Progenitor cell of endocrine pancreas (in vitro differentiated cells): ENCODE results near the gene PLXNA1. TPM values are rescaled to one million over a fixed set of nuclear protein-coding genes. Genes with fewer than 3 reads are reported as not detected.

ENCODE experiments used
- DNase-seq: peaks from one replicate; pipeline ENCODE4 v3.0.0; 2021; ENCODE audit warnings: low spot score; ENCODE audit not compliant: unreplicated experiment
- H3K27ac Mint-ChIP-seq: 2 replicates; pipeline ENCODE4 v1.8.0; 2021; ENCODE audit warnings: mild to moderate bottlenecking, moderate library complexity, mixed read lengths
- H3K27me3 Mint-ChIP-seq: 2 replicates; pipeline ENCODE4 v1.8.0; 2021; ENCODE audit warnings: mixed read lengths
- H3K36me3 Mint-ChIP-seq: 2 replicates; pipeline ENCODE4 v1.8.0; 2022; ENCODE audit warnings: mixed read lengths; ENCODE audit not compliant: insufficient read depth
- H3K4me1 Mint-ChIP-seq: 2 replicates; pipeline ENCODE4 v1.8.0; 2021; ENCODE audit warnings: low read depth, mixed read lengths
- H3K4me3 Mint-ChIP-seq: 2 replicates; pipeline ENCODE4 v1.8.0; 2021; ENCODE audit warnings: low read depth, mild to moderate bottlenecking, moderate library complexity, mixed read lengths
- H3K9me3 Mint-ChIP-seq: 2 replicates; pipeline ENCODE4 v1.8.0; 2021; ENCODE audit warnings: low read depth, mixed read lengths
- CTCF ChIP-seq: fragments of 200-600 bp; sonication (generic); IDR thresholded peaks from one replicate; pipeline ENCODE4 v1.5.0; 2021; ENCODE audit warnings: antibody characterized with exemption, mild to moderate bottlenecking; ENCODE audit not compliant: unreplicated experiment
- total RNA-seq: library from RNA; stranded (reverse); gene quantifications from 2 replicates; pipeline ENCODE4 v1.2.1, GENCODE V29; 2021

The PLXNA1 gene
- total RNA-seq, 1 donor from 2014 or later: 104 TPM

DNA sequence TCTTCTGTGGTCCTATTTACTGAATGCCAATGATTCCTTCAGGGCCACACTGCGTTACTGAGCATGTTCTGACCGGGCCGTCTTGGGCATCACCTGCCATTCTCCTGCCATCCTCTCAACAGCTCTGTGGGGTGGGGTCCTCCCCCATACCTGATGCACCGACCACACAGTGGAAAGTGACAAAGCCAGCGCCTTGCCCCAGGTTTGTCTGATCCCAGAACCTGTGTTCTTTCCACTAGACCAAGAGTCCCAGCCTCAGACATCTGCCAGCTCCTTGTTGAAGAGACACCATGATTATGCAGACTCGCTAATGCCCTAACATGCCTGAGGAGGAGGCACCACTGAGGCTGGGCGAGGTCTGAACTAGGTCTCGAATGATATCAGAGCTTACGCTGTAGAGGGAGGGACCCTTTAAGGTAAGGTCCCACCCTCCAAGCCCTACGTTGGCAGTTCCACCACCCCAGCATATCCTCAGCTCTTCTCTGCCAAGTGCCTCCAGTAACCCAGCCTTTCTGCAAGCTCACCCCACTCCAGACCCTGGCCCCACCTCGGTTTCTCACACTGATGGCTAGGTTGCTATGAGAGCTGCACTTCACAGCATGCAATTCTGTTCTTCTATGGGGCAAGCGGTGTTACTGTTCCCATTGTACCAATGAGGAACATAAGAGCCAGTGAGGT is 29.8 kb upstream of the PLXNA1 start:
- peaks cover 2% of the 10 kb centered on the region for H3K36me3 Mint-ChIP-seq
- no peak overlapping the region for H3K27ac Mint-ChIP-seq
- H3K27me3 Mint-ChIP-seq: no peaks in the 10 kb centered on the region
- no peak for TF ChIP-seq CTCF
- H3K4me3 Mint-ChIP-seq: no peak overlapping the region
- DNase-seq: no peak
- no peaks in the 10 kb centered on the region for H3K9me3 Mint-ChIP-seq
- no peaks in the 10 kb centered on the region for H3K4me1 Mint-ChIP-seq

DNA sequence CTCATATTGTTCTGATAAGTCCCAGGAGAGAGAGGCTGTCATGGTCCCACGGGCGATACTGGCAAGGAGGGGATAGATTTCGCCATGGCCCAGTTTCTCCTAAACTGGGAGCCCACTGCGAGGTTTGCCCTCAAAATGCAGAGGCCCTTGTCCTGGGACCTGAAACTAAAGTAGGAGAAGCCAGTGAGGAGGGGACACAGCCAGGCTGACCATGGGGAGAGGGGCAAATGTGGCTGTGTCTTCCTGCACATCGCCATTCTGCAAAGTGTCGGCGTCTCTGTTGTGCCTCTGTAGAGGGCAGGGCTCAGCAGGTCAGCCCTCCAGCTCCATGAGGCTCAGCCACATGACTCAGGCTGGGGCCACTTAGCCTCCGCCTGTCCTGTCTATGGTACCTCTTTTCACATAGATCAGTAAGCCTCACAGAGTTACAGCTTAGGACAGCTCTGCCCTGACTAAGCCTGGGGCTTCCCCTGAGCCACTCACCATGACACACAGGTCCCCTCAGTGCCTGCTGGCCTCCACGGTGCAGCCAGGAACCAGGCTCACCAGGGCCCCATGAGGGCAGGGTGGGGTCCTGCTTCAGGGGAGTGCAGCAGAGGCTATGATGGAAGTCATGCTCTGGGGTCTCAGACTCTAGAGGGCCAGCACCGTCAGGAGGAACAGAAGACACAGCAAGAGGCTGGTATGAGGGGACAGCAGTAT is 28.6 kb upstream of the PLXNA1 start:
- TF ChIP-seq CTCF: no peak
- H3K27ac Mint-ChIP-seq: no peak overlapping the region
- no peaks in the 10 kb centered on the region for H3K27me3 Mint-ChIP-seq
- no peak for DNase-seq
- H3K9me3 Mint-ChIP-seq: no peaks in the 10 kb centered on the region
- H3K36me3 Mint-ChIP-seq: no peaks in the 10 kb centered on the region
- H3K4me1 Mint-ChIP-seq: no peaks in the 10 kb centered on the region
- no peak overlapping the region for H3K4me3 Mint-ChIP-seq

- no peak overlapping the region for H3K27ac Mint-ChIP-seq
- H3K27me3 Mint-ChIP-seq: no peaks in the 10 kb centered on the region
- DNase-seq: no peak
- H3K36me3 Mint-ChIP-seq: no peaks in the 10 kb centered on the region
- H3K4me1 Mint-ChIP-seq: peaks cover 3% of the 10 kb centered on the region
- H3K9me3 Mint-ChIP-seq: no peaks in the 10 kb centered on the region
- H3K4me3 Mint-ChIP-seq: no peak overlapping the region
- TF ChIP-seq CTCF: no peak
Observed at GRCh38 chr3:126955004-126955790, 27.7 kb upstream of the PLXNA1 start.

DNA sequence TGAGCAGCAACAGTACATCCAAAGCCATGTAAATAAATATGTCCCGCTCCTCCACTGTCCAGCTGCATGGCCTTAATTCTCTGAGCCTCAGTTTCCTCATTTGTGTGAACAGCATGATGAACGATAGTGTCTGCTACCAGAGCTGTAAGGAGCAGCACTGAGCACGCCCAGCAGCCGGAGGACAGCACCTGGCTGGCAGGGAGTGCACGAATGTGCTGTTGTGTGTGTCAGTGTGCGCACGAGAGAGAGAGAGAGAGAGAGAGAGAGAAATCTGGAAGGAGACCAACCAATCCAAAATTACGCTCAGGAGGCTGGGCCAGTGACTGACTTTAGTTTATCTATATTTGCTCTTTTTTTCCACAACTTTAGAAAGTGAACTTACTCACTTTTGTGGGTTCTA is 26.6 kb upstream of the PLXNA1 start:
- no peak for TF ChIP-seq CTCF
- Mint-ChIP-seq H3K4me3 (no peak overlapping the region), H3K4me1 (peaks cover 6% of the 10 kb centered on the region), H3K9me3 (no peaks in the 10 kb centered on the region), H3K27me3 (no peaks in the 10 kb centered on the region), H3K36me3 (peaks cover 1% of the 10 kb centered on the region), H3K27ac (no peak overlapping the region)
- DNase-seq: no peak

DNA sequence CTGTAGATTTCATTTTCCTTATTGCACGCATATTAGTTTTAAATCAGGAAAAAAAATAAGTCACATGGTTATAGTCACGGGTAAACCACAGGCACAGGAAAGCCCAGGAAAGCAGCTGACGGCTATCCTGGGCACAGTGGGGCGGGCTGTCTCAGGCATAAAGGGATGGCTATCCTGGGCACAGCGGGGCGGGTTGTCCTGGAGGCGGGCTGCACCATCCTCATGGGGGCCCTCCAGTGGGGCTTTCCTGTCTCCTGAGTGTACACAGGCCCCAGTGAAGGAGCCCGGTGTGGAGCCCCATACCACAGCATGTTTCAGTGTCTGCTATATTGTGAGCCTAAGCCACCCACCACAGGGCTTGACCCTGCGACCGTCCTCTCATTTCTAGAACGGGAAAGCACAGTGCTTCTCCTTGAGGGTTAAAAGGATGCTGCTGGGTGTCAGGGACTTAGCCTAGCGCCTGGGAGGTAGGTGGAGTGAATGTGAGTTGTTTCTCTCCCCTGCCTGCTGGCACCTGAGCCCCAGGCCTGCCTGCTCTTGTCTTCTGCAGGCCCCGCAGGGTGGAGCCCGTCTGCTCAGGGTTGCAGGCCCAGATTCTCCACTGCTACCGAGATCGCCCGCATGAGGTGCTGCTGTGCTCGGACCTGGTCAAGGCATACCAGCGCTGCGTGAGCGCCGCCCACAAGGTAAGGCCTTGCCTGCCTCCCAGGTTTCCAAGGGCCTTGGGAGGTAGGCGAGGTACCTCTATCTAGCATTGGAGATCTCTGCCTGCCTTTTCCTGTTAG is 25.9 kb upstream of the PLXNA1 start:
- Mint-ChIP-seq H3K27ac (no peak overlapping the region), H3K9me3 (no peaks in the 10 kb centered on the region)
- DNase-seq: no peak

More for the DNA sequence above, 25.9 kb upstream of the PLXNA1 start:
- Mint-ChIP-seq H3K36me3 (peaks cover 1% of the 10 kb centered on the region), H3K27me3 (no peaks in the 10 kb centered on the region), H3K4me3 (no peak overlapping the region), H3K4me1 (peaks cover 6% of the 10 kb centered on the region)
- TF ChIP-seq CTCF: no peak
